A549 treated with Mapracorat at 1 μM for 4 hours (cell line): ENCODE results near the gene AZU1. TPM values are rescaled to one million over a fixed set of nuclear protein-coding genes. Genes with fewer than 3 reads are reported as not detected.

Experiments used
- total RNA-seq: library from RNA; stranded (reverse); fragments of 200-300 nt; extraction: Qiagen RNA extraction; gene quantifications from 5 replicates; pipeline ENCODE4 v1.2.3, GENCODE V29; 2022

Gene AZU1
- total RNA-seq: 0.07 to 0.28 TPM (median 0.20 TPM) in 5 replicates

GRCh38 chr19:827710-828321 is at the start of gene AZU1:
Gene AZU1 (plus strand): TSS chr19:827837. CDS start chr19:827847, 10 bp downstream.

GRCh38 chr19:796692-797527 is 30.7 kb upstream of the AZU1 start, which contains the start of gene PTBP1:
Gene PTBP1 (plus strand): TSS chr19:797452. CDS start chr19:797498, 46 bp downstream.

GRCh38 chr19:821825-822503 is 5.7 kb upstream of the AZU1 start, which contains the start of gene PLPPR3:
Gene PLPPR3 (minus strand): TSS chr19:821955. CDS start chr19:821559, 396 bp downstream.

GRCh38 chr19:840519-841206 is 13.0 kb downstream of the AZU1 start, which contains the start of gene PRTN3:
Gene PRTN3 (plus strand): TSS chr19:840999. CDS start chr19:841009, 10 bp downstream.

GRCh38 chr19:852136-853013 is 24.7 kb downstream of the AZU1 start, which contains the start of gene ELANE:
Gene ELANE (plus strand): TSS chr19:852303. CDS start chr19:852329, 26 bp downstream.

GRCh38 chr19:858868-859843 is 31.5 kb downstream of the AZU1 start, which contains the start of gene CFD:
Gene CFD (plus strand): TSS chr19:859664. CDS start chr19:859690, 26 bp downstream.

Other genes starting within 250 kb of the AZU1 start
- 25.9 to 39.7 TPM (median 37.5 TPM) in 5 replicates for gene HCN2, start 238.0 kb upstream of the AZU1 start, total RNA-seq
- gene POLRMT, start 194.3 kb upstream of the AZU1 start, total RNA-seq: 69.5 to 94.1 TPM (median 92.9 TPM) in 5 replicates
- 0.28 to 0.77 TPM (median 0.72 TPM) in 5 replicates for gene FGF22, start 188.0 kb upstream of the AZU1 start, total RNA-seq
- gene RNF126, start 164.6 kb upstream of the AZU1 start, total RNA-seq: 52.1 to 76.4 TPM (median 74.4 TPM) in 5 replicates
- gene FSTL3, start 151.4 kb upstream of the AZU1 start, total RNA-seq: 190 to 250 TPM (median 228 TPM) in 5 replicates
- 0.18 to 0.23 TPM in 2 of 5 replicates, not detected in the others for gene PRSS57, start 132.4 kb upstream of the AZU1 start, total RNA-seq
- gene PALM, start 118.9 kb upstream of the AZU1 start, total RNA-seq: 11.0 to 15.7 TPM (median 14.8 TPM) in 5 replicates
- gene MISP, start 76.7 kb upstream of the AZU1 start, total RNA-seq: 66.4 to 87.9 TPM (median 83.2 TPM) in 5 replicates
- 202 to 210 TPM (median 205 TPM) in 5 replicates for gene PTBP1, start 30.4 kb upstream of the AZU1 start, total RNA-seq
- 1.9 to 5.5 TPM (median 4.8 TPM) in 5 replicates for gene PLPPR3, start 5.9 kb upstream of the AZU1 start, total RNA-seq
- gene PRTN3, start 13.2 kb downstream of the AZU1 start, total RNA-seq: 0.13 to 0.42 TPM (median 0.30 TPM) in 5 replicates
- not detected in 5 replicates for gene ELANE, start 24.5 kb downstream of the AZU1 start, total RNA-seq
- 10.4 to 27.5 TPM (median 22.2 TPM) in 5 replicates for gene CFD, start 31.8 kb downstream of the AZU1 start, total RNA-seq
- gene MED16, start 65.3 kb downstream of the AZU1 start, total RNA-seq: 11.6 to 25.0 TPM (median 22.0 TPM) in 5 replicates
- not detected in 5 replicates for gene RNU6-9, start 65.6 kb downstream of the AZU1 start, total RNA-seq
- gene R3HDM4, start 85.4 kb downstream of the AZU1 start, total RNA-seq: 25.9 to 43.5 TPM (median 37.1 TPM) in 5 replicates
- gene KISS1R, start 89.5 kb downstream of the AZU1 start, total RNA-seq: 0.31 to 0.65 TPM (median 0.54 TPM) in 4 of 5 replicates, not detected in the other
- gene ARID3A, start 98.2 kb downstream of the AZU1 start, total RNA-seq: 3.2 to 5.3 TPM (median 5.3 TPM) in 5 replicates
- gene WDR18, start 156.5 kb downstream of the AZU1 start, total RNA-seq: 40.8 to 72.1 TPM (median 67.5 TPM) in 5 replicates
- 1.8 to 5.0 TPM (median 2.5 TPM) in 5 replicates for gene GRIN3B, start 172.6 kb downstream of the AZU1 start, total RNA-seq
- gene TMEM259, start 193.3 kb downstream of the AZU1 start, total RNA-seq: 71.4 to 134 TPM (median 123 TPM) in 5 replicates
- not detected in 5 replicates for gene RNU6-2, start 193.7 kb downstream of the AZU1 start, total RNA-seq
- 66.3 to 85.2 TPM (median 76.4 TPM) in 5 replicates for gene CNN2, start 198.8 kb downstream of the AZU1 start, total RNA-seq
- 8.7 to 16.2 TPM (median 12.6 TPM) in 5 replicates for gene ABCA7, start 212.3 kb downstream of the AZU1 start, total RNA-seq
- gene ARHGAP45, start 239.3 kb downstream of the AZU1 start, total RNA-seq: 1.9 to 4.3 TPM (median 4.1 TPM) in 5 replicates